ENCODE data around the gene TMEM204.

- TF ChIP-seq, protein P1, sequence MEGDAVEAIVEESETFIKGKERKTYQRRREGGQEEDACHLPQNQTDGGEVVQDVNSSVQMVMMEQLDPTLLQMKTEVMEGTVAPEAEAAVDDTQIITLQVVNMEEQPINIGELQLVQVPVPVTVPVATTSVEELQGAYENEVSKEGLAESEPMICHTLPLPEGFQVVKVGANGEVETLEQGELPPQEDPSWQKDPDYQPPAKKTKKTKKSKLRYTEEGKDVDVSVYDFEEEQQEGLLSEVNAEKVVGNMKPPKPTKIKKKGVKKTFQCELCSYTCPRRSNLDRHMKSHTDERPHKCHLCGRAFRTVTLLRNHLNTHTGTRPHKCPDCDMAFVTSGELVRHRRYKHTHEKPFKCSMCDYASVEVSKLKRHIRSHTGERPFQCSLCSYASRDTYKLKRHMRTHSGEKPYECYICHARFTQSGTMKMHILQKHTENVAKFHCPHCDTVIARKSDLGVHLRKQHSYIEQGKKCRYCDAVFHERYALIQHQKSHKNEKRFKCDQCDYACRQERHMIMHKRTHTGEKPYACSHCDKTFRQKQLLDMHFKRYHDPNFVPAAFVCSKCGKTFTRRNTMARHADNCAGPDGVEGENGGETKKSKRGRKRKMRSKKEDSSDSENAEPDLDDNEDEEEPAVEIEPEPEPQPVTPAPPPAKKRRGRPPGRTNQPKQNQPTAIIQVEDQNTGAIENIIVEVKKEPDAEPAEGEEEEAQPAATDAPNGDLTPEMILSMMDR (IDR thresholded peaks at IDR 0.05), result no peak
- TF ChIP-seq POLR2AphosphoS5 (IDR thresholded peaks at IDR 0.05), result no peak
- no peak for TF ChIP-seq POLR2A (IDR thresholded peaks at IDR 0.05)
- TF ChIP-seq EP300 (IDR thresholded peaks at IDR 0.05), result no peak
These were observed 14.8 kb upstream of the TMEM204 start for GRCh38 chr16:1518626-1519135.
